Right ventricle myocardium superior (tissue), 1 donor: ENCODE measurements around the gene ZFP2. TPM values are rescaled to one million over a fixed set of nuclear protein-coding genes. Genes with fewer than 3 reads are reported as not detected.
A peak's percentile ranks its signal among the peaks of the same experiment; 100 is the strongest.
"Not testable (repeated sequence)": the region's sequence is repeated elsewhere in the genome, so short reads cannot be mapped to it uniquely, and the experiment has no call there.

Experiments used
- ATAC-seq: fragments of 200-7000 bp; cut with Tn5 transposase; one replicate; pipeline ENCODE4 v1.9.1; 2020; ENCODE audit warnings: mild to moderate bottlenecking; ENCODE audit not compliant: poor library complexity
- DNase-seq: peaks from one replicate; pipeline ENCODE4 v3.0.0-alpha.2; 2020
- intact Hi-C: fragments of 100-400 bp; cut with DNase I; formaldehyde crosslinking; loops from one replicate; pipeline ENCODE4 v1.11.2; 2022
- long read RNA-seq: library from polyadenylated mRNA; unstranded; transcript quantifications from one replicate; pipeline ENCODE4 v2.0.0, GENCODE V29; 2021
- total RNA-seq: library from RNA; stranded (reverse); fragmentation: NEBNext Ultra II Directional; extraction: Animal tissue kit (Norgen Biotek cat#: 25700); gene quantifications from one replicate; pipeline ENCODE4 v1.2.1, GENCODE V29; 2021
- donor health status: DM: no; HTN: yes; CAD: no; lungs with severe emphysema.

ZFP2 gene
- total RNA-seq, result 0.54 TPM
- long read RNA-seq, result 0 reads

DNA sequence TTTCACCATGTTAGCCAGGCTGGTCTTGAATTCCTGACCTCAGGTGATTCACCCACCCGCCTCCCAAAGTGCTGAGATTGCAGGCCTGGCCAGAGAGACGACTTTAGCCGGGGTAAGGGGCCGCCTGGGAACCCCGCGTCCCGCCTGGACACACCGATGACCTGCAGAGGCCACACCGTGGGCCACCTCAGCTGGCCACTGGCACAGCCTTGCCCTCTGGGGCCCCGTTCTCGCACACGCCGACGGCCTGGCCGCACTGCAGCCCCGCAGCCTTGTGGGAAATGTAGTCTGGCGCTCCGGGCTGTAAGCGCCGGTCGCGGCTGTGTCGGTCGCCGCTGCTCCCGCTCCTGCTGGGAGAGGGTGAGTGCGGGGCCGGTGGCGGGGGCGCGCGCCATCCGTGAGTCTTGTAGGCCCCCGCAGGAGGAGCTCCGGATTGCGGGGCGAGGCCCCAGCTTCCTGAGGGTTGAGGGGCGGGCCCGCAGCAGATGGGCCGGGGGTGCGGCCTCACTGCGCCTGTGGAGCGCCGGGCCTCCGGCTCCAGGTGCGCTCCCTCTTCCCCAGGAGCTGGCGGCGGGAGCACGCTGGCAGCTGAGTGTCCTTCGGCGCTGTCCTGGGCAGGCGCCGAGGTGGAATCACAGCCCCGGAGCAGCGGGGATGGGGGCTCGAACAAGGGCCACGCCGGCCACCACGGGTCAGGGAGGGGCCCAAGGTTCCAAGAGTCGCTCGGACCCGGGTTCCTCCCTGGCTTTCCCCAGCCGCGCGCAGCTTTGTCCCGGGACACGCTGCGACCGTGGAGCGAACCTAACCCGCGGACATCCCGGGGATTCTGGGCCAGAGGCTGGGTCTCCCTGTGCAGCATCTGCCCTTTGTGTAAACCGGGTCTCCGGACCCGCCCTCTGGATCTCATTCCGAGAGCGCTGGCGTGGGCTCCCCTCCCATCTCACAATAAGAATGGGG lies at the start of gene ZFP2:
ZFP2 (plus strand) TSS at position 299 of the 957 bp plus-strand sequence. CDS start 35,401 bp downstream, outside the sequence.
- intact Hi-C loops, result no loop called here

DNA sequence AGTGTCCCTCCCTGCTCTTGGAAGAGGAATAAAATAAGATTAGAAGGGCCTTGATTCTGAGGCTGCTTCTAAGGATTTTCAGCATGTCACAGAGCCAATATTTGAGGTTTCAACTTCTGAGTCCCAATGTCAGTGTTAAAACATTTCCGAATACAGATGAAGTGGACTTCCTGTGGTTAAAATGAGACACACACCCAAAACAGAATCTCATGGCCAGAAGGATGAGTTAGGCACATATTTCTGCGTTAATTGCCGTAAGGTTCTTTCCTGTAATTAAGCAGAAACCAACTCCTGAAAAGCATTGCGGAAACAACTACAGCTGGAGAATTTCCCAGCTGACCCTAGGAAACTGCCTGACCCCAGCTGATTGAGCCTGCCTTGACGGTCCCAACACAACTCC lies 46.4 kb upstream of the ZFP2 start:
- no peak for DNase-seq
- ATAC-seq, result no peak
- intact Hi-C loops, result loop anchor here (10.0 kb wide), 1 partner anchor 575 kb away; no protein-coding TSS in a partner anchor

More for the DNA sequence above, at the start of gene ZFP2:
- ATAC-seq (peak; percentile 100), DNase-seq (peak; percentile 79)

DNA sequence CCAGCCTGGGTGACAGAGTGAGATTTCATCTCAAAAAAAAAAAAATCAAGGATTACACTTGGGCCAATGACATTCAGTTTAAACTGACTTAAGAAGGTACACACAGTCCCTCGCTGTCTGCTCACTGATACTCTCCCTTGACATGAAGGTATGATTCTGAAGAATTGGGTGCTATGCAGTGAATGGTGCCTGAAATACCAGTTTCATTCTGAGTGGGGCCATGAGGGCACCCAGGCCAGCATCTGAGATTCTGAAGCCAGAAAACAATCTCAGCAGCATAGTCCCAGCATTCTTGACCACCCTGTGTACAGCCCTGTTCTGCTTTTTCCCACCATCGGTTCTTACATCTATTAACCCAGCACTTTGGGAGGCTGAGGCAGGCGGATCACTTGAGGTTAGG lies 43.8 kb upstream of the ZFP2 start:
- DNase-seq, result no peak
- ATAC-seq, result no peak
- intact Hi-C loops, result no loop called here

DNA sequence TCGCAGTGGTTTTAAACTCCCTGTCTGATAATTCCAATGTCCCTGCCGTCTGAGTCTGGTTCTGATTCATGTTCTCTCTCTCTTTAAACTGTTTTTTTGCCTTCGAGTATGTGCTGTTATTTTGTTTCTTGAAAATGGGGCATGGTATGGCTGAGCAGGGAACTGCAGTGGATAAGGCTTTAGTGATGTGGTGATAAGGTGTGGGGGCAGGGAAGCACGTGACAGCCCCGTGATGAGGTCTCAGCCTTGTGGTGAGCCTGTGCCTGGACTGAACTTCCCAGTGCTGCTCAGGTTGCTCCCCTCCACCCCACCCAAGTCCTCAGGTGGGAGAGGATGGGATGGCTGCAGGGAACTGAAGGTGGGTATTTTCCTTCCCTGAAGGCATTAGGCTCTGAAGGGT lies 41.4 kb upstream of the ZFP2 start:
- DNase-seq (no peak), ATAC-seq (no peak)
- intact Hi-C loops, result no loop called here

DNA sequence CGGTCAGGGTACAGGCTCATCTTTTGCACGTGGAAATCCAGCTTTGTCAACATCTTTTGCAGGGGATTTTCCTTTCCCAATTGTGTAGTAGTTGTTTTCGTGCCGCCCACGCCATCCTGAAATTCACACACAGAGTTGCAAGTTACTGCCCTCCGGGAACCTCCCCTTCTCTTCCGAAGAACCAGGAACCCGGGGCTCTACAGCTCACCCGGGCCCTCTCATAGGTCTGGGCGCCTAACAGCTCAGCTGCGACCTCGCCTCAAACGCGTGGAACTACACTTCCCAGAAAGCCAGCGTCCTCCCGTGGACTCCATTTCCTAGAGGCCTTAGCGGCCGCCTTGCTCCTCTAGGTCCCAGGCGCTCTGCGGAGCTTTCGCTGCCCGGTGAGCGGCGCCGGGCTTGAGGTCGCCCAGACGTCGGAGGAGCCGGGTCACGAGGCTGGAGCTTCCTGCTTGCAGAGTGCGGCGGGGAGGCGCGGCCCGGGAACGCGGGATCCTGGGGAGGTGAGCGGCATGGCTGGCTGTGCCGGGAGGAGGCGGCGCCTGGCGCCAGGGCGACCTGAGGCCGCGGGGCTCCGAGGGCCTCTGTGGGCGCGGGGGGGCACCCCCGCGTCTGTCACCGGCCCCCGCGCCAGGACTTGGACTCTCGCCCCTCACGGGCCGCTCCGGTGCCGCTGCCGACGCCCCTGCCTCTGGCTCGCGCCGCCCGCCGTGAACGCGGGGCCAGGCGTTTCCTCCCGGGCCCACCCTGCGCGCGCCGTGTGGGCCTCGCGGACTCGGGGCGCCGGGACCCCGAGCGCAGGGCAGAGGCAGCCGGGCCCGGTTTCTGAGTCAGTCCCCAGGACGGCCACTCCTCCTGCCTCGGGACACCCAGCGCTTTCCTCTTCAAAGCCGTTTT lies 35.8 kb upstream of the ZFP2 start, which contains the start of gene ZNF354B:
ZNF354B (plus strand) TSS at position 329 of the 897 bp plus-strand sequence. CDS start 1,095 bp downstream, outside the sequence.
- DNase-seq, result peak; percentile 93
- ATAC-seq, result peak; percentile 98
- intact Hi-C loops, result loop anchor here (2.0 kb wide), 1 partner anchor 129 kb away; the partner anchor contains the start of gene ZNF354A

DNA sequence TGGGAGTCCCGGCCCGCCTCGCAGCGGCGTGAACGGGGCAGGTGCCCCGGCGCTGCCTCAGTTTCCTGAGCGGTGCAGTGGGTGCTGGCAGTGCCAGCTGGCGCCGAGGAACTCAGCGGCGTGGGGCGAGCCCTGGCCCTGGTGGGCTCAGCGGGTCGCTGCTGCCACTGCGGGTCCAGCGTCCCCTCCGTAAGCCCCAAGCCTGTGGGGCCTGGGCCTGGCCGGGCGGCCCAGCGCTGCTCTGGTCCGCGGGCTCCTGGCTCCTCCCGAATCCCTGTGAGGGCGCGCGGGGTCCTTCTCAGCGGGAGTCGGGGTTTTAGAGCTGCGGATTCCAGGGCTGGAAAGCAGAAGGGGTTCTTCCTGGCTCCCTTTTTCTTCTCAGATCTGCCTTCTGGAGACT lies 35.1 kb upstream of the ZFP2 start:
- DNase-seq, intact Hi-C loops: not testable (repeated sequence)
- ATAC-seq, result peak; percentile 22

DNA sequence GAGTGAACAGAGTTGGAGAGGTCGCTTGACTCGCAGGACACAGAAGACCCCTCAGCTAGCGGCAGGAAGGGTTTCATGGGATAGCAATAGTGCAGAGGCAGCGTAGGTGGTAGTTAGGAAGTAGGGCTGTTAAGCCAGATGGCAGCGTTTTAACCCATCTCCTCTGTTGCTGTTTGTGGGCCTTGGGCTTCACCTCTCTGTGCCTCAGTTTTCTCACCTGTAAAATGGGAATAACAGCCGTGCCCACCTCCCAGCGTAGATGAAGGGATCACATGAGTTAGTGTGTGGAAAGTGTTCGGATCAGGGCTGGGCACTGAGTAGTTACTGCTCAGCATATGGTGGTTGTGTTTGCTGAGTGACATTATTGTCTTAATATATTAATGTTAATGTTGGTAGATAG lies 34.1 kb upstream of the ZFP2 start:
- no peak for DNase-seq
- no peak for ATAC-seq
- intact Hi-C loops, result no loop called here

DNA sequence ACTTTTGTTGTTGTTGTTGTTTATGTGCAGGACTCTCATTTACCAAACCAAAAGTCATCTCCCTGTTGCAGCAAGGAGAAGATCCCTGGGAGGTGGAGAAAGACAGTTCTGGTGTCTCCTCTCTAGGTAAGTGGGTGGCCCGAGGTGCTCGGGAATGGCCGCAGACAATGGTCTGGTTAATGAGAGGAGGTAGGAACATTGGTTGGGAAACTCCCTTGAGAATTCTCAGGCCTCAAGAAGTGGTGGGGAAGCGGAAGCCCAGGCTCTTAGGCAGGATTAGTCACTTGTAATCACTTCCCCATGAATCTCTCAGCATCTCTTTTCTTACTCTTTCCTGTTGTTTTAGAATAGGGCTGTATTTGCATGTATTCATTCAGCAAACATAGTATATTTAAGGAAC lies 28.8 kb upstream of the ZFP2 start:
- DNase-seq (no peak), ATAC-seq (no peak)
- intact Hi-C loops, result no loop called here

DNA sequence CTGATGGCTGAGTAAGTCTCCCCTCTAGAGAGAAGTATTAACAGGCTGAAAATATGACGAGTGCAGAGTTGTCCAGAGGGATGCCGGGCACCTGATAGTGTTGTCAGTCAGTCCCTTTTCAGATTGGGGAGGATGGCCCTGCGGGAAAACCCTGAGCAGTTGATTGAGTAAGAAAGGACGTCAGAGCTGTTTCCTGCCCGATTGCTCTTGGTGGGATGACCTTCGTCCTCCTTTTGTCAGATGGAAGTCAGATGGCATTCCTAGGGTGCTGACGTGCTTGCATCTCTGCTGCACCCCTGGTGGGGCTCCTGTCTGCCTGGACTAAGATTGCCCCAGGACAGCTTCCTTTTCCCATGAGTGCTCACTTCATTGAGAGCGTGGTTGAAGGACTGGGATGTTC lies 26.1 kb upstream of the ZFP2 start:
- DNase-seq (no peak), ATAC-seq (no peak)
- intact Hi-C loops, result no loop called here

DNA sequence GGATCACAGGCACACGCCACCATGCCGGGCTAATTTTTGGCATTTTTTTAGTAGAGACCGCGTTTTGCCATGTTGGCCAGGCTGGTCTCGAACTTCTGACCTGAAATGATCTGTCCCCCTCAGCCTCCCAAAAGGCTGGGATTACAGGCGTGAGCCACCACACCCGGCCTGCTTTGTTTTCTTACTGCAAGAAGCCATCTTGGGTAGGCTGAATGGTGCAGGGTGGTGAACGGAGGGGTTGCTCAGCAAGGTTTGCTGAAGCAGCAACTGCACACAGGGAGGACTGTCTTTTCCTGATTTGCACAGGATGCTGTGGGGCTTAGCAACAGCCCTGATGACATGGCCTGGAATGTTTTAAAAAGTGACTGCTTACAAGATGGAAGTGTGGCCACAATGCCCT lies 25.3 kb upstream of the ZFP2 start:
- DNase-seq (no peak), ATAC-seq (no peak)
- intact Hi-C loops, result no loop called here

DNA sequence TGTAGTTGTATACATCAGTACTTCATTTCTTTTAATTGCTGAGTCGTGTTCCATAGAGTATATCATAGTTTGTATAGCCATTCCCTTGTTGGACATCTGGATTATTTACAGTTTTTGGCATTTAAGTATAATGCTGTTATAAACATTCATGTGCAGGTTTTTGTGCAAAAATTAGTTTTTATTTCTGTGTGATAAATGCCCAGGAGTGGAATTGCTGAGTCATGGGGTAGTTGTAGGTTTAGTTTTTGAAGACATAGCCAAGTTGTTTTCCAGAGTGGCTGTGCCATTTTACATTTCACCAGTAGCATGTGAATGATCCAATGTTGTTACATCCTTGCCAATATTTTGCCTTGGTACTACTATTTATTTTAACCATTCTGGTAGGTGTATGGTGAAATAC lies 23.4 kb upstream of the ZFP2 start:
- DNase-seq (no peak), ATAC-seq (no peak)
- intact Hi-C loops, result no loop called here

DNA sequence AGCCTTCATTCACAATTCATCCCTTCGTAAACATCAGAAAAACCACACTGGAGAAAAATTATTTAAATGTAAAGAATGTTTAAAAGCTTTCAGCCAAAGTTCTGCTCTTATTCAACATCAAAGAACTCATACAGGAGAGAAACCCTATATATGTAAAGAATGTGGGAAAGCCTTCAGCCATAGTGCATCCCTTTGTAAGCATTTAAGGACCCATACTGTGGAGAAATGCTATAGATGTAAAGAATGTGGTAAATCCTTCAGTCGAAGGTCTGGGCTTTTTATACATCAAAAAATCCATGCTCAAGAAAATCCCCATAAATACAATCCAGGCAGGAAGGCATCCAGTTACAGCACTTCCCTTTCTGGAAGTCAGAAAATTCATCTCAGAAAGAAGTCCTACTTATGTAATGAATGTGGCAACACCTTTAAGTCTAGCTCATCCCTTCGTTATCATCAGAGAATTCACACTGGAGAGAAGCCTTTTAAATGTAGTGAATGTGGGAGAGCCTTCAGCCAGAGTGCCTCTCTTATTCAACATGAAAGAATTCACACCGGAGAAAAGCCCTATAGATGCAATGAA lies 12.5 kb upstream of the ZFP2 start:
- ATAC-seq, intact Hi-C loops, DNase-seq: not testable (repeated sequence)

DNA sequence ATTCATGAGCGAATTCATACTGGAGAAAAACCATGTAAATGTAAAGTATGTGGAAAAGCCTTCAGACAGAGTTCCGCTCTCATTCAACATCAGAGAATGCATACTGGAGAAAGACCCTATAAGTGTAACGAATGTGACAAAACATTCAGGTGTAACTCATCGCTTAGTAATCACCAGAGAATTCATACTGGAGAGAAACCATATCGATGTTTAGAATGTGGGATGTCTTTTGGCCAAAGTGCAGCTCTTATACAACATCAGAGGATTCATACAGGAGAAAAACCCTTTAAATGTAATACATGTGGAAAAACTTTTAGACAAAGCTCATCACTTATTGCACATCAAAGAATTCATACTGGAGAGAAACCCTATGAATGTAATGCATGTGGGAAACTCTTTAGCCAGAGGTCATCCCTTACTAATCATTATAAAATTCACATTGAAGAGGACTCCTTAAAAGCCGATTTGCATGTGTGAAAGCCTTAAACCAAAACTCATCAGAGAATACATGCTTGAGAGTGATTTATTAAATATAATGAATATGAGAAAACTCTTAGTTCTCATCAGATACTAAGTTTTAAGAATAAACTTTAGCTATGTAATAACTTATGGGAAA lies 11.8 kb upstream of the ZFP2 start:
- no peak for DNase-seq
- intact Hi-C loops, result no loop called here
- no peak for ATAC-seq

DNA sequence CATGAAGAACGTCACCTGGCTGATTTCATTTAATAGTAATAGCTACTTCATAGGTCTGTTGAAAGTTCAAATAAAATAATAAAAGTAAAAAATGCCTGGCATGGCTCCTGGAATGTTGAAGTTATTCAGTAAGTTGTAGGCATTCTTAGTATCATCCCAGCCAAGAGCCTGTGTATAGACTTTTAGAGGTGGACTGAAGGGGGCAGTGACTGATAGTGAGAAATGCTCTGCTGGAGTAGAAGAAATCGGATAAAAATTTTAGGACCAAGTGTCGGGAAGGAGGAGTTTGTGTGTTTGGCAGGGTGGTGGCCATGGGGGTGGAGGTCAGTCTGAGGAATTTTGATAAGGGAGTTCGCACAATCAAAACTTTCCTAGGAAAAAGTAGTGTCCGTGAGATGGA lies 3.6 kb downstream of the ZFP2 start:
- no peak for DNase-seq
- intact Hi-C loops, result no loop called here
- ATAC-seq, result no peak

DNA sequence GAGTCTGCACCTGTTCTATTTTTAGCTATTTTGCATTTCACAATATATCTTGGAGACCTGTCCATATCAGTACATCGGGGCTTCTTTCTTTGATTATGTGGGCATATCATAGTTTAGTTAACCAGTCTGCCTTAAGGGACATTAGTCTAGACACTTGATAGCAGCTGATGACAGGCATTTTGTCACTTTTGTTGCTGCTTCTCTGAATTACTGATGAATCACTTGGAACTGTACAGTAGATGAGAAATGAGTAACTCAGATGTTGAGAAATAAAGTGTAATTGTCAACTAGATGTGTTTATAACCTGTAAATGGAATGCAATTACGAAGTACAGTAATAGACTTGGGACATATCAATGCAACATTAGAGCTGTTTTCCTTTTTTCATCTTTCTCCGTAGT lies 7.1 kb downstream of the ZFP2 start:
- intact Hi-C loops, result no loop called here
- ATAC-seq (no peak), DNase-seq (no peak)

DNA sequence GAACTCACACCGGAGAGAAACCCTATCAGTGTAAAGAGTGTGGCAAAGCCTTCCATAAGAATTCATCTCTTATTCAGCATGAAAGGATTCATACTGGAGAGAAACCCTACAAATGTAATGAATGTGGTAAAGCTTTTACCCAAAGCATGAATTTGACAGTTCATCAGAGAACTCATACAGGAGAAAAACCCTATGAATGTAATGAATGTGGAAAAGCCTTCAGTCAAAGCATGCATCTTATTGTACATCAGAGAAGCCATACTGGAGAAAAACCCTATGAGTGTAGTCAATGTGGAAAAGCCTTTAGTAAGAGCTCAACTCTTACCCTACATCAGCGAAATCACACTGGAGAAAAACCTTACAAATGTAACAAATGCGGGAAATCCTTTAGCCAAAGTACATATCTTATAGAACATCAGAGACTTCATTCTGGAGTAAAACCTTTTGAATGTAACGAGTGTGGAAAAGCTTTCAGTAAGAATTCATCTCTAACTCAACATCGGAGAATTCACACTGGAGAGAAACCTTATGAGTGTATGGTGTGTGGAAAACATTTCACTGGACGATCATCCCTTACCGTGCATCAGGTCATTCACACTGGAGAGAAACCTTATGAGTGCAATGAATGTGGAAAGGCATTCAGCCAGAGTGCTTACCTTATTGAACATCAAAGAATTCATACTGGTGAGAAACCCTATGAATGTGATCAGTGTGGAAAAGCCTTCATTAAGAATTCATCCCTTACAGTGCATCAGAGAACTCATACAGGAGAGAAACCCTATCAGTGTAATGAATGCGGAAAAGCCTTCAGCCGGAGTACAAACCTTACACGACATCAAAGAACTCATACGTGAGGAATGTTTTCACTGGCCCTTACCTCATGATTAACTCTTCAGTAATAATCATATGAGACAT lies 36.4 kb downstream of the ZFP2 start:
- no peak for ATAC-seq
- no peak for DNase-seq
- intact Hi-C loops, result no loop called here

DNA sequence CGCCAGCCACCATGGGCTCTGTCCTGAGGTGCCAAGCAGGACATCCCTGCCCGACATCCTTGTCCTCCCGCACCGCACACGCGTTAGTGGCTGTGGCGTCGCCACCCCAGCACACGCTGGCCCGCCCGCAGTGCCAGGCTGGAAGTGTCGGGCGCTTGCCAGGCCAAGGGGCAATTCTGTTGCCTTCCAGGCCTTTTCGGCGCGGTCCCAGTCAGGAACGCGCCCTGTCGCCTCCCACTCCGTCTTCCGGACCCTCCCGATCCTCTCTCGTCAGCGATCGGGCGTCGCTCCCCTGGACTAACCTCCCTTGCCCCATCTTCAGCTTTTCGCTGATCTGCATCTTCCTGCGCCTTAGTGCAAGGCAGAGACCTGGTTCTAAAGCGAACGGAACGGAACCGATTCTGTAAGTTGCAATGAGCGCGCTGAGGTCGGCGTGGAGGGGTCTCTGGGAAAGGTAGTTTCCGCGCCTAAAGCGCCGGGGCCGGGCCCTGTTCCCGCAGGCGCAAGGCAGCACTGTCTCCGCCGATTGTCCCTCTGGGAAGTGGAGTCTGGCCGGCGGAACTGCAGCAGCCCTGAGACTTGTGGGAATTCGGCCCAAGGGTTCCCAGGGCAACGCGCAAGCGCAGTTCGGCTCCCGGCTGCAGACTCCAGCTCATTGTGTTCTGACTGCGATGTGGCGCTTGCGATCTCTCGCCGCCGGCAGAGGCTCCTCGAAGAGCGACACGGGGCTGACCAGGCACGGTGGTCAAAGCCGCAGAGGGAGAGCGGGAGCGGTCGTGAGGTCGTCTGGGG lies 45.1 kb downstream of the ZFP2 start, which contains the start of gene ZNF454:
ZNF454 (plus strand) TSS at position 630 of the 792 bp plus-strand sequence. CDS start 1,594 bp downstream, outside the sequence.
- DNase-seq, result peak; percentile 95
- intact Hi-C loops, result no loop called here
- peak; percentile 100 for ATAC-seq
